IMR-90 (cell line): ENCODE data around the gene ENOX1. TPM values are rescaled to one million over a fixed set of nuclear protein-coding genes. Genes with fewer than 3 reads are reported as not detected.

Source experiments
- ATAC-seq: fragments of 200-7000 bp; cut with Tn5 transposase; 2 replicates; pipeline ENCODE4 v1.9.1; 2020; ENCODE audit warnings: low read depth, mild to moderate bottlenecking, moderate library complexity
- BruUV-seq: library from RNA; stranded (reverse); fragments of 400-500 nt; replicated peaks from 2 replicates; lab custom pipeline; 2021; lab: Mats Ljungman, UMichigan
- CTCF ChIA-PET: fragments of 300-600 bp; formaldehyde crosslinking; extraction: SDS; loops from one replicate; lab custom pipeline; 2021; ENCODE audit warnings: antibody characterized with exemption; lab: Yijun Ruan, JAX
- POLR2A ChIA-PET: fragments of 300-600 bp; sonication (Branson Sonifier 250); formaldehyde crosslinking; loops from one replicate; lab custom pipeline; 2022; ENCODE audit warnings: antibody characterized with exemption; ENCODE audit not compliant: unreplicated experiment; lab: Charles Lee
- DNase-seq: peaks from one replicate; pipeline ENCODE4 v3.0.0; 2013
- H2AFZ ChIP-seq: replicated peaks from 2 replicates; pipeline ENCODE3; 2013; ENCODE audit warnings: low read length, mild to moderate bottlenecking; ENCODE audit not compliant: poor library complexity
- H2AK5ac ChIP-seq: 2 replicates; pipeline ENCODE4 v1.6.1; 2013; ENCODE audit warnings: low read depth, low read length, inconsistent platforms
- H2AK9ac ChIP-seq: replicated peaks from 2 replicates; pipeline ENCODE3; 2013; ENCODE audit warnings: mild to moderate bottlenecking, low read depth, low read length, moderate library complexity; ENCODE audit not compliant: poor library complexity
- H2BK120ac ChIP-seq: 2 replicates; pipeline ENCODE4 v1.6.1; 2013; ENCODE audit warnings: low read depth, low read length, inconsistent platforms
- H2BK15ac ChIP-seq: 3 replicates; pipeline ENCODE4 v1.6.1; 2013; ENCODE audit warnings: low read depth, low read length, inconsistent platforms
- H2BK20ac ChIP-seq: 2 replicates; pipeline ENCODE4 v1.6.1; 2013; ENCODE audit warnings: low read depth, mild to moderate bottlenecking, inconsistent platforms, low read length, moderate library complexity
- H2BK5ac ChIP-seq: 2 replicates; pipeline ENCODE4 v1.6.1; 2013; ENCODE audit warnings: mild to moderate bottlenecking, low read depth, low read length, inconsistent platforms; ENCODE audit not compliant: poor library complexity, severe bottlenecking
- H3K14ac ChIP-seq: replicated peaks from 2 replicates; pipeline ENCODE4 v1.6.1; 2013; ENCODE audit warnings: low read depth, low read length, inconsistent platforms
- H3K18ac ChIP-seq: 2 replicates; pipeline ENCODE4 v1.6.1; 2013; ENCODE audit warnings: low read depth, low read length, control low read depth
- H3K23ac ChIP-seq: 2 replicates; pipeline ENCODE4 v1.6.1; 2013; ENCODE audit warnings: low read depth, low read length, inconsistent platforms
- H3K27ac ChIP-seq: 2 replicates; pipeline ENCODE4 v1.5.1; 2013; ENCODE audit warnings: mild to moderate bottlenecking, control low read depth, low read length; ENCODE audit not compliant: insufficient read depth
- H3K27me3 ChIP-seq: 2 replicates; pipeline ENCODE4 v1.6.1; 2013; ENCODE audit warnings: low read length; ENCODE audit not compliant: control insufficient read depth, insufficient read depth
- H3K36me3 ChIP-seq: 2 replicates; pipeline ENCODE4 v1.6.1; 2013; ENCODE audit warnings: low read length, mixed read lengths; ENCODE audit not compliant: control insufficient read depth, insufficient read depth
- H3K4ac ChIP-seq: 2 replicates; pipeline ENCODE4 v1.6.1; 2013; ENCODE audit warnings: low read depth, low read length, inconsistent platforms
- H3K4me1 ChIP-seq: 2 replicates; pipeline ENCODE4 v1.6.1; 2013; ENCODE audit warnings: low read length, mixed read lengths; ENCODE audit not compliant: control insufficient read depth, insufficient read depth
- H3K4me2 ChIP-seq: 2 replicates; pipeline ENCODE4 v1.6.1; 2013; ENCODE audit warnings: low read depth, mild to moderate bottlenecking, control low read depth, low read length, moderate library complexity
- H3K4me3 ChIP-seq: 2 replicates; pipeline ENCODE4 v1.5.1; 2013; ENCODE audit warnings: low read depth, mild to moderate bottlenecking, control low read depth, low read length, moderate library complexity; ENCODE audit not compliant: insufficient read depth
- H3K56ac ChIP-seq: 2 replicates; pipeline ENCODE4 v1.6.1; 2013; ENCODE audit warnings: low read length, inconsistent platforms; ENCODE audit not compliant: insufficient read depth; ENCODE audit errors: extremely low read depth
- H3K79me1 ChIP-seq, 2 experiments: 2 replicates each; pipeline ENCODE4 v1.6.1; 2013; ENCODE audit warnings: low read length in 2 of 2, inconsistent platforms in 1 of 2, low read depth in 1 of 2
- H3K9ac ChIP-seq: 2 replicates; pipeline ENCODE4 v1.6.1; 2013; ENCODE audit warnings: low read depth, low read length, control low read depth
- H3K9me1 ChIP-seq: 2 replicates; pipeline ENCODE4 v1.6.1; 2013; ENCODE audit warnings: low read length, inconsistent platforms; ENCODE audit not compliant: insufficient read depth
- H3K9me3 ChIP-seq: 2 replicates; pipeline ENCODE4 v1.6.1; 2013; ENCODE audit warnings: low read length; ENCODE audit not compliant: control insufficient read depth, insufficient read depth
- H4K20me1 ChIP-seq: 2 replicates; pipeline ENCODE4 v1.6.1; 2013; ENCODE audit warnings: low read length, inconsistent platforms; ENCODE audit not compliant: insufficient read depth
- H4K5ac ChIP-seq: 2 replicates; pipeline ENCODE4 v1.6.1; 2013; ENCODE audit warnings: mild to moderate bottlenecking, low read depth, low read length, control low read depth
- H4K8ac ChIP-seq, 2 experiments: 2 replicates each; pipeline ENCODE4 v1.6.1; 2013; ENCODE audit warnings: low read depth in 2 of 2, low read length in 2 of 2, control low read depth in 1 of 2, inconsistent platforms in 1 of 2
- H4K91ac ChIP-seq: 2 replicates; pipeline ENCODE4 v1.6.1; 2013; ENCODE audit warnings: low read depth, low read length, inconsistent platforms; ENCODE audit not compliant: insufficient read depth
- CEBPB ChIP-seq: IDR thresholded peaks from 2 replicates; pipeline ENCODE4 v1.6.1; 2012; ENCODE audit warnings: low read depth, low read length, improper control_type of control experiment
- MXI1 ChIP-seq: IDR thresholded peaks from 2 replicates; pipeline ENCODE4 v1.6.1; 2012; ENCODE audit warnings: low read depth, mild to moderate bottlenecking, low read length, moderate library complexity, borderline replicate concordance
- POLR2A ChIP-seq: IDR thresholded peaks from 2 replicates; pipeline ENCODE4 v1.6.1; 2012; ENCODE audit warnings: mild to moderate bottlenecking, low read depth, low read length
- WGBS, 2 experiments: methylation state at CpG; one replicate each; pipeline versions ENCODE4 v1.1.5 to v1.1.7; 2013; ENCODE audit warnings: missing lambda C conversion rate in 2 of 2; ENCODE audit not compliant: insufficient read length in 1 of 2; ENCODE audit errors: extremely low coverage in 2 of 2; 5-methylcytosine and 5-hydroxymethylcytosine counted together
- dilution Hi-C: fragments of 300-500 bp; cut with HindIII; formaldehyde crosslinking; loops from one replicate; pipeline ENCODE4 v1.14.3; 2018; ENCODE audit warnings: low sequenced_read_pairs; ENCODE audit not compliant: unreplicated experiment
- in situ Hi-C: fragments of 300-500 bp; cut with MboI; formaldehyde crosslinking; loops from 3 replicates; pipeline ENCODE4 v1.14.3; 2019; ENCODE audit warnings: low sequenced_read_pairs, inconsistent platforms, mixed read lengths
- intact Hi-C: fragments of 100-400 bp; cut with micrococcal nuclease; formaldehyde crosslinking; loops from 2 replicates; pipeline ENCODE4 v1.10.0; 2022
- polyA plus RNA-seq, 3 experiments: library from polyadenylated mRNA; depleted of rRNA; stranded (reverse); fragments of >200 nt; gene quantifications; 2 replicates each; pipeline ENCODE4 v1.2.3, GENCODE V29; 2012; ENCODE audit warnings: low replicate concordance in 1 of 3
- total RNA-seq: library from RNA; depleted of rRNA; stranded (reverse); fragments of >200 nt; gene quantifications from 2 replicates; pipeline ENCODE4 v1.2.3, GENCODE V29; 2012

ENOX1 gene
- total and polyA plus RNA-seq, 2 of the 4 experiments (the other 2 are of a cell fraction), result 0.99 to 1.3 TPM

DNA sequence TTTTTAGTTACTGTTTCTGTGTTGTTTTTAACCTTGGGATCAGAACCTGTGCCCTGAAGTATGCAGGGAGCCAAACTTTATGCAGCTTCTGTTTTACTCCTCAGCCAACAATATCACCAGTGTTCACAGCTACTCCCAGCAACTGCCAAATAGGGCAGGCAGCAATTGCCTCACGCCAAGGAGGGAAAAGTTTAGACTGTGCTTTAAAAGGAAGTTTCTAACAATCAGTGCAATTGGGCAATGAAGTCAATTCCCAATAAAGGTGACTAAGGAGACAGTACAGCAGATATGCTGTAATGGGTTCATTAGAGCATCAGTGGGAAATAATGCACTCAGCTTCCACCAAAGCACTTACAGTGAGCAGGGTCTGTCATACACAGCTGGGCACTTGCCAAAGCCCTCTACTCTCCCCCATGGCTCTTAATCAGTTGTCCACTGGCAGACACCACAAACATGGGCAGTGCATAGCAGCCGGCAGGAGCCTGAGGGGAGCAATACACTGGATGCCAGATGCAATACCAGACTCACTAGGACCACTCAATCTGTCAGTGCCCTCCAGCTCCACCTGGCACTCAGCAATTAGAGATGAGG, 19.3 kb downstream of the ENOX1 start:
- ATAC-seq, result no peak; the same call in 1 of the 2 replicates
- dilution Hi-C loops (no loop called here), in situ Hi-C loops (no loop called here), intact Hi-C loops (no loop called here)
- H3K4me1 ChIP-seq, result no peaks in the 10 kb centered on the region
- no peak overlapping the region for H3K4me2 ChIP-seq
- no peak overlapping the region for H2AK9ac ChIP-seq
- DNase-seq, result no peak
- H3K27ac ChIP-seq, result no peak overlapping the region
- H4K8ac ChIP-seq, result no peak overlapping the region
- no peak for TF ChIP-seq POLR2A
- TF ChIP-seq MXI1, result no peak
- no peak for TF ChIP-seq CEBPB
- H2BK5ac ChIP-seq, result no peak overlapping the region
- no peak overlapping the region for H3K23ac ChIP-seq
- H3K4me3 ChIP-seq, result no peak overlapping the region
- no peak overlapping the region for H3K56ac ChIP-seq
- H3K9ac ChIP-seq, result no peak overlapping the region
- POLR2A ChIA-PET, result no interaction called here
- no TSS peak for BruUV-seq
- no peaks in the 10 kb centered on the region for H3K9me1 ChIP-seq
- H2BK15ac ChIP-seq, result no peak overlapping the region
- peaks cover 1% of the 10 kb centered on the region; the same call in 1 of the 2 replicates for H3K27me3 ChIP-seq
- no CpG with 5 or more reads among the region's 2 CpGs for WGBS, 2 experiments
- H4K91ac ChIP-seq, result no peak overlapping the region
- H2AK5ac ChIP-seq, result no peak overlapping the region
- no peaks in the 10 kb centered on the region for H4K20me1 ChIP-seq
- no peaks in the 10 kb centered on the region for H3K9me3 ChIP-seq
- no peak overlapping the region for H2AFZ ChIP-seq
- no peak overlapping the region for H3K4ac ChIP-seq
- H2BK120ac ChIP-seq, result no peak overlapping the region
- no peaks in the 10 kb centered on the region for H3K36me3 ChIP-seq
- no peaks in the 10 kb centered on the region for H3K79me1 ChIP-seq
- H2BK20ac ChIP-seq, result no peak overlapping the region
- H3K14ac ChIP-seq, result no peak overlapping the region
- no peak overlapping the region for H3K18ac ChIP-seq
- CTCF ChIA-PET, result no interaction called here
- H4K5ac ChIP-seq, result no peak overlapping the region
